Midbrain (tissue), 1 donor: ENCODE measurements around the gene FAM167B.

Source experiments
- DNase-seq: peaks from one replicate; lab custom pipeline; 2025; lab: John Stamatoyannopoulos, UW

The FAM167B gene

GRCh38 chr1:32223683-32224082 lies 23.3 kb upstream of the FAM167B start:
- DNase-seq, result no peak

- DNase-seq, result no peak
Measured at GRCh38 chr1:32224285-32224684, 22.7 kb upstream of the FAM167B start.

- no peak for DNase-seq
Measured at GRCh38 chr1:32228771-32229170, 18.3 kb upstream of the FAM167B start.

- DNase-seq, result no peak
Measured at GRCh38 chr1:32231843-32232432, 15.1 kb upstream of the FAM167B start.

- no peak for DNase-seq
Measured at GRCh38 chr1:32232558-32233304, 14.3 kb upstream of the FAM167B start.

GRCh38 chr1:32234792-32235191 lies 12.2 kb upstream of the FAM167B start:
- DNase-seq, result no peak

GRCh38 chr1:32239337-32239736 lies 7.7 kb upstream of the FAM167B start:
- DNase-seq, result no peak

- no peak for DNase-seq
Measured at GRCh38 chr1:32239790-32240139, 7.3 kb upstream of the FAM167B start.

- peak; percentile 56 for DNase-seq
Measured at GRCh38 chr1:32240140-32240951, 6.7 kb upstream of the FAM167B start.

GRCh38 chr1:32241001-32241763 lies 5.8 kb upstream of the FAM167B start:
- DNase-seq, result peak; percentile 43

GRCh38 chr1:32242341-32242851 lies 4.6 kb upstream of the FAM167B start:
- DNase-seq, result peak; percentile 55

GRCh38 chr1:32247452-32247851 lies 430 bp downstream of the FAM167B start:
- DNase-seq, result no peak

- DNase-seq, result no peak
Measured at GRCh38 chr1:32247983-32248889, 1.2 kb downstream of the FAM167B start.

GRCh38 chr1:32249831-32250525 lies 3.0 kb downstream of the FAM167B start:
- no peak for DNase-seq

GRCh38 chr1:32250893-32251716 lies 4.1 kb downstream of the FAM167B start, which contains the start of gene LCK:
LCK (plus strand) TSS chr1:32251265; CDS start chr1:32274330, 23,065 bp downstream.
- no peak for DNase-seq

- no peak for DNase-seq
Measured at GRCh38 chr1:32255072-32256071, 8.3 kb downstream of the FAM167B start.

GRCh38 chr1:32256473-32257226 lies 9.6 kb downstream of the FAM167B start:
- DNase-seq, result no peak

GRCh38 chr1:32257227-32257508 lies 10.1 kb downstream of the FAM167B start:
- no peak for DNase-seq
